GM18907 (cell line): ENCODE data around the gene NXN.
"Not testable (repeated sequence)": the region's sequence is repeated elsewhere in the genome, so short reads cannot be mapped to it uniquely, and the experiment has no call there.

Experiments used
- ATAC-seq: cut with Tn5 transposase; IDR thresholded peaks from one replicate; pipeline ENCODE4 v1.9.1; 2021; ENCODE audit warnings: mild to moderate bottlenecking, moderate library complexity; ENCODE audit not compliant: unreplicated experiment

Gene NXN

DNA sequence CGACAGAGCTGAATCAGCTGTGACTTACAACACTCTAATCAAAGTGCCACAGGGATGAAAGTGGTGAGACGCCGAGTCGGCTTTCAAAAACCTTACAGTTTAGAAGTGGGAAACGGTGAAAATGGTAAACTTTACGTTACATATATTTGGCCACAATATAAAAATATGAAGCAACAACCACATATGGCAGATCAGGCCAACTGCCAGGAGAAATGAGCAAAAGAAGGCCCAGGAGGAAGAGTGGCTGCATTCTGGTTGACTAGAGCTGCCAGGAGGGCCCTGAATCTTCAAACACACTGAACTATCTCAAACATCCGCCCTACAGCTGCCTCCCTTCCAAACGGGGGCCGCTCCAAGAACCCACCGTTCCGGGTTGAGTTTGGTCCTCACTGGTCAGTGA, 141.1 kb downstream of the NXN start:
- no peak for ATAC-seq

DNA sequence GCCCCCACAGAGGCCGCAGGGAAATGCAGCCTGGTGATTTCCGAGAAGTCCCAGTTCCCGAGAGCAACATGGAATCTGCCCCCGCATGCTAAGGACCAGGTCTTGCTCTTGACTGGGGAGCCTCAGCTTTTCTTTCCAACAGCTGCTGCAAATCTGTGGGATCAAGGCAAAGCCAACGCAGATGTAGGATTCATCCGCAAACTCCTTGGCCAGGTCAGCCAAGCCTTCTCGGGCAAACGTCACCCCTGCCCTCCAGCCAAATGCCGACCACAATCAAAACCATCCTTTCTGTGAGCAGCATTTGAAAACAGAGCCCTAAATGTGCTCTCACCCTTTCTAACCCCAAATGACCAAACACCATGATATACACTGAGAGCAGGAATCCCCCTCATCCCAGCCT, 143.4 kb downstream of the NXN start:
- ATAC-seq = no peak

DNA sequence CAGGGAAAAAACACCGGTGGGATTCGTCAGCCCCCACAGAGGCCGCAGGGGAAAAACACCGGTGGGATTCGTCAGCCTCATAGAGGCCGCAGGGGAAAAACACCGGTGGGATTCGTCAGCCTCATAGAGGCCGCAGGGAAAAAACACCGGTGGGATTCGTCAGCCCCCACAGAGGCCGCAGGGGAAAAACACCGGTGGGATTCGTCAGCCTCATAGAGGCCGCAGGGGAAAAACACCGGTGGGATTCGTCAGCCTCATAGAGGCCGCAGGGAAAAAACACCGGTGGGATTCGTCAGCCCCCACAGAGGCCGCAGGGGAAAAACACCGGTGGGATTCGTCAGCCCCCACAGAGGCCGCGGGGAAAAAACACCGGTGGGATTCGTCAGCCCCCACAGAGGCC, 143.9 kb downstream of the NXN start:
- ATAC-seq = not testable (repeated sequence)

DNA sequence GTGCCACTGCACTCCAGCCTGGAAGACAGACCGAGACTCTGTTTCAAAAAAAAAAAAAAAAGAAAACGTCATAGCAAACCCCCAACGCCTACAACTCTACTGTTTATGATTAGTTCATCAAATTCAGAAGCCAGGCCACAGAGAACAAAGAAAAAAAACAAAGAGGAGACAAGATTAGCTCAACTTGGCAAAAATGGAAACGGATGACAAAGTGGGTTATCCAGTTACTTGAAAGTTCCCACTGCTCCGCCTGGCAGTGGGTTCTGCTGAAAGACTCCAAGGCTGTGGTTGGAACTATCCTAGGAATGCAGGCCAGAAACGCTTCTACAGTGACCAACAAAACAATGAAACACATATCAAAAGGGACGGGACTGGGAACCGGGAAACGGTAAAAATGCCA, 144.3 kb downstream of the NXN start:
- no peak for ATAC-seq

DNA sequence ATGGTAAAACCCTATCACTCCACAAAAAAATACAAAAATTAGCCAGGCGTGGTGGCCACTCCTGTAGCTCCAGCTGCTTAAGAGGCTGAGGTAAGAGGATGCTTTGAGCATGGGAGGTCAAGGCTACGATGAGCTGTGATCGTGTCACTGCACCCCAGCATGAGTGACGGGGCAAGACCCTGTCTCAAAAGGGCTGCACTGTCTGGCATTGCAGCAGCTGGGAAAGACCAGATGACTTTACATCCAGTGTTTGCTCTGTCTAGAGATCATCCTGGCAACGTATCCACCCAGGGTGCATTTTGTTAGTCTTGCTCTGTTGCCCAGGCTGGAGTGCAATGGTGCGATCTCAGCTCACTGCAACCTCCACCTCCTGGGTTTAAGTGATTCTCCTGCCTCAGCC, 145.4 kb downstream of the NXN start:
- no peak for ATAC-seq

DNA sequence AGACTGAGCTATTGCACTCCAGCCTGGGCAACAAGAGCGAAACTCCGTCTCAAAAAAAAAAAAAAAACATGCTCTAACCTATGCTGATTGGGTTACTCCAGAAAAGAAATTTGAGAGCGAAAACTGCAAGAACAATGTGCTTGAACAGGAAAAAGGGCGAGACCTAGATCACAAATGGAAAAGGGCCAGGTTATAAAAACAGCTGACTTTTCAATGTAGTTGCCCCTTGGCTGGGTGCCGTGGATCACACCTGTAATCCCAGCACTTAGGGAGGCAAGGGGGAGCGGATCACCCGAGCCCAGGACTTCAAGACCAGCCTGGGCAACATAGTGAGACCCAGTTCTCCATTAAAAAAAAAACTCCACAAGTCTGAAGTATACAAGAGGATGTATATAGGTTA, 148.6 kb downstream of the NXN start:
- ATAC-seq = no peak

DNA sequence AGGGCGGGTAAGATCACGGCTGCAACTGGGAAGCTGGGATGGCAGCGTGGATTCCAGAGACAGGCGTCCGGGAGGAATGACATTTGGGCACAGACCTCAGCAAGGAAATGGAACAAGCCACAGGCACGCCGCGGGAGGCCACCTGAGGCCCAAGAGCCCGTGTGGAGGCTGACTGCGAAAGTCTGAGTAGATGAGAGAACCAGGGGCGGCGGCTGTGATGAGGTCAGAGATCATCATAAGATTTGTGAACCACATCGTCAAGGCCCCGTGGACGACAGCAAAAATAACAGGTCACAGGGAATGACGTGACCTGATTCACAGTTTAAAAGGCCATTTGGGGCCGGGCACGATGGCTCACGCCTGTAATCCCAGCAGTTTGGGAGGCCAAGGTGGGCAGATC, 149.2 kb downstream of the NXN start:
- no peak for ATAC-seq

DNA sequence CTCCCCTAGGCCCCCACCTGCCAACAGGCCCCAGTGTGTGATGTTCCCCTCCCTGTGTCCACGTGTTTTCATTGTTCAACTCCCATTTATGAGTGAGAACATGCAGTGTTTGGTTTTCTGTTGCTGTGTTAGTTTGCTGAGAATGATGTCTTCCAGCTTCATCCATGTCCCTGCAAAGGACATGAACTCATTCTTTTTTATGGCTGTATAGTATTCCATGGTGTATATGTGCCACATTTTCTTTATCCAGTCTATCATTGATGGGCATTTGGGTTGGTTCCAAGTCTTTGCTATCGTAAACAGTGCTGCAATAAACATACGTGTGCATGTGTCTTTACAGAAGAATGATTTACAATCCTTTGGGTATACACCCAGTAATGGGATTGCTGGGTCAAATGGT, 150.0 kb downstream of the NXN start:
- ATAC-seq = not testable (repeated sequence)

DNA sequence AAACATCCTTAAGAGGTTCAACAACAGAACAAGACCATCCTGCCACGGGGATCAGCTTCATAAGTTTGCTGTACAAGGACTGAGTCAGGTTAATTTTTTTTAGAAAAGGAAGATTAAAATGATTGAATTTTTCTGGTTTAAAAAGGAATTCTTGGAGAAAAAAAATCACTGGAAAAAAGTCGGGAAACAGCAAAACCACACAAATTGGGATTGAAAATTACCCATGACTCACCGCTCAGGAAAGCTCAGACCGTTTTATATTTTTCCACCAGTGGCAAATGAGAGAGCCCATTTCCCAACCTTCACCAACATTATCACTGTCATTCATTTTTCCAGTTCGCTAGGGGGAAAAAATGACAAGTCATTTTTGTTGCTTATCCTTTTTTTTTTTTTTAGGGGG, 150.8 kb downstream of the NXN start:
- no peak for ATAC-seq

DNA sequence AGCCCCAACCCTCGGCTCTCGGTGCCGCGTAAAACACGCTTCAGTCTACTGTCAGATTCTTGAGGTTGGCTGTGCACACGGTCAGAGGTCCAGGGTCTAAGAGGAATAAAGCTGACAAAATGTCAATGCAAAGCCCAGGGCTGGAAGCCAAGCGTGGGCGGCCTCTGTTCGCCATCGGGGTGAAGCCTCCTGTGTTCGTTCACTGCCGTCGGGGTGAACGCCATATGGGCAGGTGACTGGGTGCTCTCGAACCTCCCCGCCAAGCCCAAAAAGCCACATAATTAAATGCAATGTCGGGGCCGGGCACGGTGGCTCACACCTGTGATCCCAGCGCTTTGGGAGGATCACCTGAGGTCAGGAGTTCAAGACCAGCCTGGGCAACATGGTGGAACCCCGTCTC, 152.8 kb downstream of the NXN start:
- ATAC-seq = no peak

DNA sequence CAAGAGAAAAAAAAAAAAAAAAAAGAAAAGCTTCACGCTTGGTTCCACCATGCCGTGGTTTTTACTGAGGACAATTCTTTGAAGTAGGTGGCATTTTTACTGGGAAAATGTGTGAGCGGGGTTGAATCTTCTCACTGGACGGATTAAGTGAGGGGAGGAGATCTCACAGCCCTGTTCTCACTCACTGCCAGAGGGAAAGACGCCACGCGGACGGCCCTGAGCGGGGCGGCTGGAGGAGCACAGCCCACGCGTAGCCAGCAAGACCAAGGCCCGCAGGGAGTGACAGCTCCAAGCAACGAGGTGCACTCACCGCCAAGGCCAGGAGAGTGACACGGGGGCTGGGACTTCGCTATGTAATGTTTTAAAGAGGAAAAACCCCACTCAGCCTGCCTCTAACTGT, 154.4 kb downstream of the NXN start:
- ATAC-seq = no peak

DNA sequence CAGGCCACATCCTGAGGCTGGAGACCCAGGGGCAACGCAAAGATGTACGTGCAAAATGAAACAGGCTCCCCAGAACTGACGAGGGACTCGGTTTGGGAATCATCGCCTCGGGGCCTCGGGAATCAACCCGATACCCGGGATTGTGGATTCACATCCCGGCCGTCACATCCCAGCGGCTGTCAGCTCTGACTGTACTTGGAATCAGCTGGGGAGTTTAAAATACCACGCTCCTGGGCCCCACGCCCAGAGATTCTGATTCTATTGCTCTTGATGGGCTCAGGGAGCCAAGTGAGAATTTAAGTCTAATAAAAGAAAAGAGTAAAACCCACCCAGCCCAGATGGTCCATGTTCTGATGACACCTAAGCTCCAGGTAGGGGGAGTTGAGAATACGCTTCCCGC, 155.2 kb downstream of the NXN start:
- ATAC-seq = no peak

DNA sequence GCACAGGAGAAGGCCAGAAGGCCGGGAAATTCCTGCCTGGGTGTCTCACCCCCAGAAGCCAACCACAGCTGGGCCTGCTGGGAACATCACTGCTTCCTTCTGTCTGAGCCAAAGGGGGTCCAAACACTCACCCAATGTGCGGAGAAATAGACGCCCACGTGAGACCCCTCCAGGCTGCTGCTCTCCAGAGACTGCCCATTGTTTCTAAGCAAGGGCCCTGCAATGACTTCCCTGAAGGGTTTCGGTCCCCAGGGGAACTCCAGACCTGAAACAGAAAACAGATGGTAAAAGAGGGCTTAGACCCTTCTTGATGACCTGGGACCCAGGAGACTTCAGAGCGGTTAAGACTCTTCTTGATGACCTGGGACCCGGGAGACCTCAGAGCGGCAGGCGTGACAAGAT, 156.1 kb downstream of the NXN start:
- ATAC-seq = no peak

DNA sequence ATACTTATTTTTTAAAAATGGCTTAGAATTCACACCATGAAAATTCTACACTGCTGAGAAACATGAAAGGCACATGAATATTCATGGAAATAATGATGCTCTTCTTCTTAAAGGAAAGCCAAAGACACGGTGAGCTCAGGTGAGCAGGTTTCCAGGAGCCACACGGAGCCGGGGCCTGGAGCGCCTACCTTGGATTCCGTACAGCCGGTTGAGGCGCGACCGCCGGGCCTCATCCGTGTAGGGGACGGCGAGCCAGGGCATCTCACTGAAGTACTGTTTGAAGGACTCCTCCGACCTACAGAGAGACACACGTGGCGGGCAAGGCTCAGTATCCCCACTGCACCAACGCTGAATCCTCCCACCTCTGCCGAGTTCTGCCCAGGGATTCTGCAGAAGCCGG, 160.3 kb downstream of the NXN start:
- ATAC-seq = no peak

DNA sequence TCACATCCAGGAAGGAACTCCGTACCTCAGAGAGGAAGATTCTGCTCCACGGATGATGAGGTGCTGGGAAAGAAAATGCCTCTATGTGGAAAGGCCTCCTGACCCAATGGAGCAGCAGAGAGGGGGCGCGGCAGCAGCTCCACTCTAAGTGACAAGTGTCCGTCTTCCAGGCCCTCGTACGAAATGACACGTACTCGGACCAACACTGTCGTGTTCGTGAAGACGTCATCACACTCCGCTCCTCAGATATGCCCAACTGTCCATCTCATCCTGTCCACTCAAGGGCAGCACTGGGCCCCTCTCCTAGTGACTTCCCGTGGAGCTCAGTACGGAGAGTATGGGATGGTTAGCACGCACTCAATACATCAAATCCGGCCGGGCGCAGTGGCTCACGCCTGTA, 165.2 kb downstream of the NXN start:
- ATAC-seq = no peak

DNA sequence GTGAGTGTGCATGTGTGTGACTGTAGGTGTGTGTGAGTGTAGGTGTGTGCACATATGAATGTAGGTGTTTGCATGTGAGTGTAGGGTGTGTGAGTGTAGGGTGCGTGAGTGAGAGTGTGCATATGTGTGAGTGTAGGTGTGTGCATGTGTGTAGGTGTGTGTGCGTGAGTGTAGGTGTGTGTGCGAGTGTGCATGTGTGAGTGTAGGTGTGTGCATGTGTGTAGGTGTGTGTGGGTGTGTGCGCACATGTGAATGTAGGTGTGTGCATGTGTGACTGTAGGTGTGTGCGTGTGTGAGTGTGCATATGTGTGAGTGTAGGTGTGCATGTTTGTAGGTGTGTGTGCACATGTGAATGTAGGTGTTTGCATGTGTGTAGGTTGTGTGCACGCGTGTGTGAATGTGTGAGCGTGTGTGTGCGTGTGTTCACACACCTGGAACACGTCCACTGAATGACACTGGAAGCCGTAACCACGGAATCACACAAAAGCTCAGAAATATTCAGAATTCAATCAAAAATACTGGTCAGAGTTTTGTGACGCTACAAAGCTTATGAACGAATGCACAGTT, 166.9 kb downstream of the NXN start:
- ATAC-seq = no peak

DNA sequence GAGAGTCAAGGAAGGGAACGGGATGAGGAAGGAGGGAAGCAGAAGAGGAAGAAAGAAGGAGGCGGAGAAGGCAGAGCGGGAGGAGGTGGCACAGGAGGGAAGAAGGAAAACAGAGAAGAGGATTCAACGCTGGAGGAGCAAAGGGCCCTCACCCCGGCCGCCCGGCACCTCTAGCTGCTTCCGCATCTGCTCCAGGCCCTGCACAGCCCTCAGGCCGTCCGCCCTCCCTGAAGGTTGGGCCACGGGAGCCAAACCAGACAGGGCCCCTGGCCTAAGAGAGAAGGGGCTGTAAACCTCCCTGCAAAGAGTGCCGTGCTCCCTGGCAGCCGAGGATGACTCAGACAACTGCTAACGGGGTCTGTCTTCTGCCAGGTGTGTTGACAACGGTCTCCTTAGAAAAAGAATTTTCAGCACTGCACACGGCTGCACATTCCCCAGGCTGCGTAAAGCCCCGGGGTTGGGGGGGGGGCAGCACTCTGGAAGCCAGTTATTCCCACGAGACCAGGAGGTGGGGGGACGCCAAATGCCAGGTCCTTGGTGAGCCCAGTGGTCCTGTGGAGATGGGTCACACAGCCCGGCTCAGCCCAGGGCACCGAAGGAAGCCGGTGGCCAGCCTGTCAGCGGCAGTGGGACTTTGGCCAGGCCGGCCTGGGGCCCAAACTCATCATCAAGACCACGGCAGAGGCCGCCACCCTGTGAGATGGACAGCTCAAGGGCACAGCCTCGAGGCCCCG, 168.4 kb downstream of the NXN start:
- ATAC-seq = no peak

DNA sequence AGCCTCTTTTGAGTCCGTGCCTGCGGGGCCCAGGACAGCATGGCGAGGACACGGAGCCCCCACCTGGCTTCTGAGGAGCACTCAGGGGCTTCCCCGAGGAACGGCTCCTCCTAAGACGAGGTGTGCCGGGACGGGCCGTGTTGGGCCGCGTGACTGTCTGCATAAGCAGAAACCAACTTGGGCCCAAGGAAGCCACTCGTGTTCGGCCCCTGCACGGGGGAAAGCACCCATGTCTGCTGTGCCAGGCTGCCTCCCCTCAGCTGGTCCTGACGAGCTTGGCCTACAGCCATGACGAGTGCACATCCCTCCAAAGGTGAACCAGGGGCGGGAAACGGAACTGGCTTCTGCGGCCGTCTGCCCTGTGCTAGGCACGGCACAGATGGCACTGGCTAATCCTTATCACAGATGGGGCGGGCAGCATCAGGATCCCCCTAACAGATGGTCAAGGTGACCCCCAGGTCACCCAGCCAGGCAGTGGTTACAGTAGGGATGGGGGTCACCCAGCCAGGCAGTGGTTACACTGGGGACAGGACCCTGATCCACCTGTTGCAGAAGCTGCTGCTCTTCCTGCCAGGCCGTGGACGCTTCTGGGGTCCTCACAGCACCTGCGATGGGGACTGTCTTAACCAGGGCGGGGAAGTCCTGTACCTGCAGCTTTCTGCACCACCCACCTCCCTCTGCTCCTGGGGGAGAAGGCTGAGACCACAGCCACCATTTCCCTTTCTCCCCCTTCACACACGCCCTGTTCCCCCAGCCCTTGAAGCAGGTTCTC, 171.9 kb downstream of the NXN start:
- ATAC-seq = no peak

DNA sequence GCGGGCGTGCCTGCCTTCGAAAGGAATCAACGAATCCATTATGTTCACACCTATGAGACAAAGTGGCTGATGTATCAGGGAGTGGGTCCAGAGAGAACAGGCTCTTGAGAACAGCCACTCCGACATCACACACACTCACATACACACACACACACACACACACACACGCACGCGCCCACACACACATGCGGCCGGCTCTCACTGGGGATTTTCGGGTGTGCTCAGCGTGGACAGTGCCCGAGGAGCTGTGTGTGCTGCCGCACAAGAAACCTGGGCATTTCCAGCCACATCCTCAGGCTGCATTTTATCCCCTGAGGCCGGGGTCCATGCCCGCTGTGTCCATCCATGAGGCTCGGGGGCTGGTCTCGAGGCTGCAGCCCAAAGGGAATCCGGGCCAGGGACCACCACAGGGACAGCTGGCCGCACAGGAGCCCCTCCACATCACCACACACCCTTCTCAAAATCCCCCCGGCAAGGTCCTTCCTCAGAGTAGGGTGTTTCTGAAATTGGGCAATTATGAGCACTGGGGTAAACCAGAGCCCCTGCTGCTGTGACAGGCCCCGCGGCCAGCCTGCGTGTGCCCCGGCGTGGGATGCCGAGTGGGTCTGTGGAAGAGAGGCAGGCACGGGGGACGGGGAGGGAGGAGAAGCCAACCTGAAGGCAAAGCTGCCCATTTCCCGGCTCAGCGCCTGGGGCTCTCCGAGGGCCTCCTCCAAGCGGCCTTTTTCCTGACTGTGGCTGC, 172.6 kb downstream of the NXN start:
- no peak for ATAC-seq

DNA sequence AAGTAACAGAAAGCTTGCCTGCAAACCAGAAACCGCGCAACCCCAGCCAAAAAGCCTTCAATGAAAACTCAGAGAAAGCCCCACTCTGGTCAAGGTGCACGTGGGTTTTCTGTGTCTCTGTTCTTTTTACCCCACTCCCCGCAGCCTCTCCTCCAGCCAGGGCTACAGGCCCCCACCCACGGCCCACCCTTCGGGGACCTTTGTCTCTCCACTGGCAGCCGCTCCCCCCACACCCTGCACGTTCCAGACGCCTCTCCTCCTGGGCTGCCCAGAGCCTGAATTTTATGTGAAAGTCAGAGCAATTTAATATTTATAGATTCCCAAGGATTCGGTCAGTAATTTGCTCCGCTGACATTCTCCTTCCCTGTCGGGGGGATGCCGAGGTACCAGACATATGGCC, 173.2 kb downstream of the NXN start:
- no peak for ATAC-seq

DNA sequence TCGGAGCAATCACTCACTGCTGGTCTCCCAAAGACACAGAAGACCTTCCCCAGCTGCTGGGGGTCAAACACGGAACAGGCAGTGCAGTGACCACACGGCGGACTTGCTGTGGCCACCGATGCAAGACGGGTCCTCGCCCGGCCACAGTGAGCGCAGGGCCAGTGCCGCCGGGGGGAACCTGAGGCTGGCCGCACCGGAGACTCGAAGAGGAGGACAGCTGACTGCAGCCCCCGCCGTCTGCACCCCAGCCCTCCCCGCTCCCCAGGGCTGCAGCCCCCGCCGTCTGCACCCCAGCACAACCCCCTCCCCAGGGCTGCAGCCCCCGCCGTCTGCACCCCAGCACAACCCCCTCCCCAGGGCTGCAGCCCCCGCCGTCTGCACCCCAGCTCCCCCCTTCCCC, 173.7 kb downstream of the NXN start:
- ATAC-seq = not testable (repeated sequence)
